AG20443 (cell line): ENCODE results near the gene HMCN2.
"Not testable (repeated sequence)": the region's sequence is repeated elsewhere in the genome, so short reads cannot be mapped to it uniquely, and the experiment has no call there.

Experiments used
- DNase-seq: peaks from one replicate; pipeline ENCODE4 v3.0.0; 2012; ENCODE audit warnings: low spot score, mixed read lengths

HMCN2 gene

DNA sequence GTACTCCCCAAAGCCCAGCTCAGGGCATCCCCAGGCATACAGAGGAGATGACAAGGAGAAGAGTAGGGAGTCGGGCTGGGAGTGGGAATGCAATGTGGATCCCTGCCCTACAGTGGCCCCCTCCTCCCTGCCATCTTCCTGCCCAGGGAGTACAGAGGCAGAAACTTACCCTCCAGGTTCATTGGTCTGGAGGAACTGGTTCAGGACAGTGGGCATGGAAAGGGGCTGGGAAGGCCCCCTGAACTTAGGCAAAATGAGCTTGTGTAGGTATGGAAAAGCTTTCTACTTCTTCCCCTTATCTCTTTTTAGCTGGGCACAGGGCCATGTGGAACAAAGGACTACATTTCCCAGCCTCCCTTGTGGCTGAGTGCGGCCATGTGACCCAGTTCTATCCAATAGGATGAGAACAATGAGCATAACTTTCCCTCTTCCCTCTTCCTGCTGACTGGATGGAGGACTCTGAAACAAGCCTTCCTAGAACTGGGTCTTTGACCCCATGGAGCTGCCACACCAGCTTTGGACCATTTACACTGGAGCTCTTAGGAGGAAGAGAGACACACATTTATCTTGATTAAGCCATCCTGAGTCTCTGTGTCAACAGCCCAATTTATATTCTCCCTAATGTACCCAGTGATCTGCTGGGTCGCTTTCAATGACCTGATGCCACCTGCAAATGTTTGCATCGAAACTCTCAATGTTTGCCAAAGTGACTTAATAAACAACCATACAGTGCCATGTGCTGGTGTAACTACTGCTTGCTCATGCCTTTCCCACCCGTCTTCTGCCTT, 25.0 kb upstream of the HMCN2 start:
- peak; percentile 63 for DNase-seq

- DNase-seq = no peak
Observed at GRCh38 chr9:130241198-130241535, 24.4 kb upstream of the HMCN2 start.

GRCh38 chr9:130242270-130243014, 23.1 kb upstream of the HMCN2 start:
- no peak for DNase-seq

DNA sequence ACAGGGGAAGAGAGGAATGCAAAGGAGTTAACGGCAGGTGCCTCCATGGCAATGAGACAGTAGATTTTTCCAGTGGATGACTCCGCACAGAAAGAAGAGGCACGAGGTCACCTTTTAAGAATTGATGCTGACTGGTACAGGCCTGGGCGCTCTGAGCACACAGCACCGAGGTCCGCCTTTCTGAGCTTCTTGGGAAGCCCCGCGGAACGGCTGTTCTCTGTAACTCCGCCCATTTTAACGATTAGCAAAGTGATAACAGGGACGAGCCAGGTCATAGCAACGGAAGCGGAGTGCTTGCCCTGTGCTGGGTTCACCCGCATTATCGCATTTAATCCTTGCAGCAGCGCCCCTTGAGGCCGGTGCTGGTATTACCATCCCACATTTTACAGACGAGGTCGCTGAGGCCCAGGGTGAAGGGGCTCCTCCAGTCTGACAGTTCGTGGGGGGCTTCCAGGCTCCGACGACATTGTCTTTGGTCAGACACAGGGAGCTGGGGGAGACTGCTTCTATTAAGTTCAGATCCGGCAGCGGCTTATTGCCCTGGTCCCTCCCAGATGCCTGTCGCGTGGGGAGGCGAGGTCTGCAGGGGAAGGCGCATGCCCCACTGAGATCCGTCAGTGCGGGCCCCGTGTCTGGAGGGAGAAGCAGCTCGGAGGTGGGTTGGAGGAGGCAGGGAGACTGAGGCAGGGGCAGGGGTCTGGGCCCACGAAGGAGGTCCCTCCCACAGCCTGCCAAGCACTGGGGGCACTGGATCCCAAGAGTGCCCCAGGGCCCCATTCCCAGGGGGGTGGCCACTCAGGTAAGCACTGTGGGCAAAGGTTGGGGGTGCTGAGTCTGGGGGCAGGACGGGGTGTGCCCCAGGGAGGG, 22.3 kb upstream of the HMCN2 start:
- peak; percentile 84 for DNase-seq

- DNase-seq = no peak
Observed at GRCh38 chr9:130243882-130244170, 21.7 kb upstream of the HMCN2 start.

DNA sequence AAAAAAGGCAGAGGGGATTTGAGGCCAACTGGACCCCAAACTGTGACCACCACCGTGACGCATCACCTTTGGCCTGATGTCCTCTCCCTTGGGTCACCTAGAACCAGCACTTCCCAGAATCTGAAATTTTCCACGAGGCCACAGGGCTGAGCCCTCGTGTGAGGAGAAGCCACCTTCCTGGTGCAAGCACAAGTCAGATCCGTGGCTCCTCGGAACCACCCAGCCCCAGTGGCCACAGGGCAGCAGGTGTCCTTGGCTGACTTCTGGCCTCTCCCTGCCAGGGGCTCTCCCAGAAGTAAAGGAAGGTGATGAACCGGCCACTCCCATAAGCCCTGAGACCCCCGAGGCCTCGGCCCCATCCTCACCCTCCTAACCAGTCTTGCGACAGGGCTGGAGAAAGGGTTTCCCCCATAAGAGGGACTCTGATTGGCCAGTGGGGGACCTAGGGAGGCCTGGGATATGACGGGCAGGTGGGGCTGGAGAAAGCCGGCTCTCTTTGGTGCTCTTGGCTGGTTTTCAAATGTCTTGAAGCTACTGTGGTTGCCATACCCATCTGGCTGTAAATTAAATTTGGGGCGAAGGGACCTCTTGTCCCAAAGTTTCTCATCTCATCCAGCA, 20.9 kb upstream of the HMCN2 start:
- no peak for DNase-seq

GRCh38 chr9:130245474-130245873, 20.1 kb upstream of the HMCN2 start:
- no peak for DNase-seq

GRCh38 chr9:130246126-130246525, 19.4 kb upstream of the HMCN2 start:
- no peak for DNase-seq

- DNase-seq = peak; percentile 5
Observed at GRCh38 chr9:130254747-130255630, 10.6 kb upstream of the HMCN2 start.

- peak; percentile 1 for DNase-seq
Observed at GRCh38 chr9:130255631-130256134, 9.9 kb upstream of the HMCN2 start.

- DNase-seq = no peak
Observed at GRCh38 chr9:130256644-130257043, 8.9 kb upstream of the HMCN2 start.

DNA sequence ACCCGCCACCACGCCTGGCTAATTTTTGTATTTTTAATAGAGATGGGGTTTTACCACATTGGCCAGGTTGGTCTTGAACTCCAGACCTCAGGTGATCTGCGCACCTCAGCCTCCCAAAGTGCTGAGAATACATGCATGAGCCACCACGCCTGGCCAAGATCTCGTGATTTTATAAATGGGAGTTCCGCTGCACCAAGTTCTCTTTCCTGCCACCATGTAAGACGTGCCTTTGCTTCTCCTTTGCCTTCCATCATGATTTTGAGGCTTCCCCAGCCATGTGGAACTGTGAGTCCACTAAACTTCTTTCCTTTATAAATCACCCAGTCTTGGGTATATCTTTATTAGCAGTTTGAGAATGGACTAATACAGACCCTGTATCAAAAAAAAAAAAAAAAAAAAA, 7.4 kb upstream of the HMCN2 start:
- not testable (repeated sequence) for DNase-seq

DNA sequence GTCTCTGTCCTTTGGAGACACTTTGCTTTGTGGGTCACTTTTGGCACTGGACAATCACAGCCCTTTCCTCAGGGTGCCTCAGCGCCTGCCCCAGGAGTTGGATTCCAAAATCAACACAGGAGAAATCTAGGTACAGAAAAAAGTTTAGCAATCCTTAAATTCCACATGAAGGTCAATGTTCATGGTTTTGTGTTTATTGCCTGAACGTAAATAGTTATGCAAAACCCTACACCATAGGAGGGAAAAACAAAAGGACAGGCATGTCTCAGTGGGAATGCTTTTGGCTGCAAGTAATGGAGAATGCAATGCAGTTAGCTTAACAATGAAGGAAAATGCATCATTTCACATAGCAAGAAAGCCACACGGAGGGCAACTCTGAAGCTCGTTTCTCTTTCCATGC, 6.5 kb upstream of the HMCN2 start:
- DNase-seq = peak; percentile 0

- peak; percentile 37 for DNase-seq
Observed at GRCh38 chr9:130260816-130261765, 4.5 kb upstream of the HMCN2 start.

GRCh38 chr9:130262061-130262745, 3.4 kb upstream of the HMCN2 start:
- peak; percentile 4 for DNase-seq

DNA sequence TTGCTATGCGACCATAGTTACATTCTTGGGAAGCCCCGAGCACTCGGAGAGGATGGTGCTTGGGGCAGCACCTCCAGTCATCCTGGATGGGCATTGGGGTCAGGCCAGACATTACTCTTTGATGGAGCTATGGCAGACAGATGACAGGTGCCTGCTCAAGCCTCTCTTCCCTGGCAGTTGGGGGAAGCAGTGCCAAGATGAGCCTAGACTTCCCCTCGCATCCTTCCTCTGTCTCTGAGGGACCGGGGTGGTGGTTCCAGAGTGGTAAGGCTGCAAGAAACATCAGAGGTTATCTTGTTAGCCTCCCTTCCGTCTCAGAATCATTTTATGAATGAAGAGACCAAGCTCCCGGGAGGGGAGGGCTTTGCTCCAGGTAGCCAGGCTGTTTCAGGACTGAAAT, 2.8 kb upstream of the HMCN2 start:
- DNase-seq = peak; percentile 3

- DNase-seq = peak; percentile 14
Observed at GRCh38 chr9:130263601-130264413, 1.8 kb upstream of the HMCN2 start.
